Nephron (organoid): ENCODE measurements around the gene CDKN2C.

Source experiments
- H3K27ac Mint-ChIP-seq, 3 experiments: 2 replicates each; pipeline ENCODE4 v1.8.0; 2020; ENCODE audit warnings: mixed read lengths in 3 of 3, mild to moderate bottlenecking in 2 of 3, moderate library complexity in 1 of 3
- H3K27me3 Mint-ChIP-seq: 2 replicates; pipeline ENCODE4 v1.8.0; 2021; ENCODE audit warnings: low read depth, mild to moderate bottlenecking, moderate library complexity, mixed read lengths
- H3K36me3 Mint-ChIP-seq: 2 replicates; pipeline ENCODE4 v1.8.0; 2020; ENCODE audit warnings: low read depth, mixed read lengths
- H3K4me1 Mint-ChIP-seq: 2 replicates; pipeline ENCODE4 v1.8.0; 2020; ENCODE audit warnings: mixed read lengths
- H3K4me3 Mint-ChIP-seq, 3 experiments: 2 replicates each; pipeline ENCODE4 v1.8.0; 2020; ENCODE audit warnings: mild to moderate bottlenecking in 3 of 3, mixed read lengths in 3 of 3, moderate library complexity in 2 of 3
- H3K9me3 Mint-ChIP-seq: 2 replicates; pipeline ENCODE4 v1.8.0; 2020; ENCODE audit warnings: mixed read lengths
- TF ChIP-seq, protein P1 (sequence below), 3 experiments: fragments of 200-600 bp; sonication (generic); IDR thresholded peaks; one replicate each; pipeline ENCODE4 v1.5.0; 2021; ENCODE audit warnings: antibody characterized with exemption in 3 of 3; ENCODE audit not compliant: unreplicated experiment in 3 of 3

Gene CDKN2C

DNA sequence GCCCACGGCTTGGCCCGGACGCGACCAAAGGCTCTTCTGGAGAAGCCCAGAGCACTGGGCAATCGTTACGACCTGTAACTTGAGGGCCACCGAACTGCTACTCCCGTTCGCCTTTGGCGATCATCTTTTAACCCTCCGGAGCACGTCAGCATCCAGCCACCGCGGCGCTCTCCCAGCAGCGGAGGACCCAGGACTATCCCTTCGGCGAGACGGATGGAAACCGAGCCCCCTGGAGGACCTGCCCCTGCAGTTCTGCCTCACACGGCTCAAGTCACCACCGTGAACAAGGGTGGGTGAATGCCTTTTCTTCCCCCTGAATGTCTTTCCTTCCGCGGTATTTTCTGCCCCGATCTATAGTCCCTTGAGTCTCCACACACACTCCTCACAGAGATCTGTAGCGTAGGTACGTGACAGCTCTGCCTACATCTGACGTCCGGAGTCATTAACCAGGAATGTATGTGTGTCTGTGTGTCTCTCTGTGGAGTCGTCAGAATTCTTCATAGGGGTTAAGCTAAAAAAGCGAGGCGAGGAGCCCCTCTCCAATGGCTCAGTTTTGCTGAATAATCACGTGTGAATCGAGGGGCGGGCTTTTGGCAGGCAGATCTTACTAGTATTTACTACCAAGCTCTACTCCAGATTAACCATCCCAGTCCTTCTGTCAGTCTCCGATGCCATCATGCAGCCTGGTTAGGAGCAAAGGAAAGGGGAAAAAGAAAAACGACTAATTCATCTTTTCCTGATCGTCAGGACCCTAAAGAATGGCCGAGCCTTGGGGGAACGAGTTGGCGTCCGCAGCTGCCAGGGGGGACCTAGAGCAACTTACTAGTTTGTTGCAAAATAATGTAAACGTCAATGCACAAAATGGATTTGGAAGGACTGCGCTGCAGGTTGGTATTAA, at the start of gene CDKN2C:
TSS of gene CDKN2C (plus strand) at position 635 of the 898 bp plus-strand sequence. CDS start at position 759, 124 bp downstream.
- Mint-ChIP-seq H3K27ac (peak within 1 kb of the TSS in 1 of 3 experiments; percentile 12), H3K4me1 (peaks cover 14% of the 10 kb centered on the region), H3K9me3 (no peaks in the 10 kb centered on the region), H3K4me3 (peak within 1 kb of the TSS; percentile 88 to 95 (median 93)), H3K27me3 (peaks cover 94% of the 10 kb centered on the region), H3K36me3 (no peaks in the 10 kb centered on the region)
- TF ChIP-seq, protein P1, sequence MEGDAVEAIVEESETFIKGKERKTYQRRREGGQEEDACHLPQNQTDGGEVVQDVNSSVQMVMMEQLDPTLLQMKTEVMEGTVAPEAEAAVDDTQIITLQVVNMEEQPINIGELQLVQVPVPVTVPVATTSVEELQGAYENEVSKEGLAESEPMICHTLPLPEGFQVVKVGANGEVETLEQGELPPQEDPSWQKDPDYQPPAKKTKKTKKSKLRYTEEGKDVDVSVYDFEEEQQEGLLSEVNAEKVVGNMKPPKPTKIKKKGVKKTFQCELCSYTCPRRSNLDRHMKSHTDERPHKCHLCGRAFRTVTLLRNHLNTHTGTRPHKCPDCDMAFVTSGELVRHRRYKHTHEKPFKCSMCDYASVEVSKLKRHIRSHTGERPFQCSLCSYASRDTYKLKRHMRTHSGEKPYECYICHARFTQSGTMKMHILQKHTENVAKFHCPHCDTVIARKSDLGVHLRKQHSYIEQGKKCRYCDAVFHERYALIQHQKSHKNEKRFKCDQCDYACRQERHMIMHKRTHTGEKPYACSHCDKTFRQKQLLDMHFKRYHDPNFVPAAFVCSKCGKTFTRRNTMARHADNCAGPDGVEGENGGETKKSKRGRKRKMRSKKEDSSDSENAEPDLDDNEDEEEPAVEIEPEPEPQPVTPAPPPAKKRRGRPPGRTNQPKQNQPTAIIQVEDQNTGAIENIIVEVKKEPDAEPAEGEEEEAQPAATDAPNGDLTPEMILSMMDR (IDR thresholded peaks at IDR 0.05; ENCODE audit: unreplicated experiment in 3 of 3): peak in 1 of 3 experiments; percentile 10

DNA sequence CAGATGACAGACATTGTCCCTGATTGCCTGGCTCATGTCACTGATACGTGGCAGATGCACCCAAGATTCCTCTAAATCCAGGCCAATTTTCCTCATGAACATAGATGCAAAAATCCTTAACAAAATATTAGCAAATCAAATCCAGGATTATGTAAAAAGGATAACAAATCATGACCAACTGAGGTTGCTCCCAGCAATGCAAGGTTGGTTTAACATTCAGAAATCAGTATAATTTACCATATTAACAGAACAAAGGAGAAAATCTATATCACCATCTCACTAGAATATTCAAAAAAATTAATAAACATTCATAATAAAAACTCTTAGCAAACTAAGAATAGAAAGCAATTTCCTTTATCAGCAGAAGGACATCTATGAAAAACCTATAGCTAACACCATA, 49.6 kb upstream of the CDKN2C start:
- H3K4me1 Mint-ChIP-seq: no peaks in the 10 kb centered on the region
- H3K27me3 Mint-ChIP-seq: no peaks in the 10 kb centered on the region
- H3K27ac Mint-ChIP-seq: no peak overlapping the region
- H3K4me3 Mint-ChIP-seq: no peak overlapping the region
- TF ChIP-seq, protein P1 (IDR thresholded peaks at IDR 0.05; ENCODE audit: unreplicated experiment in 3 of 3): no peak
- peaks cover 48% of the 10 kb centered on the region for H3K9me3 Mint-ChIP-seq
- peaks cover 47% of the 10 kb centered on the region for H3K36me3 Mint-ChIP-seq

DNA sequence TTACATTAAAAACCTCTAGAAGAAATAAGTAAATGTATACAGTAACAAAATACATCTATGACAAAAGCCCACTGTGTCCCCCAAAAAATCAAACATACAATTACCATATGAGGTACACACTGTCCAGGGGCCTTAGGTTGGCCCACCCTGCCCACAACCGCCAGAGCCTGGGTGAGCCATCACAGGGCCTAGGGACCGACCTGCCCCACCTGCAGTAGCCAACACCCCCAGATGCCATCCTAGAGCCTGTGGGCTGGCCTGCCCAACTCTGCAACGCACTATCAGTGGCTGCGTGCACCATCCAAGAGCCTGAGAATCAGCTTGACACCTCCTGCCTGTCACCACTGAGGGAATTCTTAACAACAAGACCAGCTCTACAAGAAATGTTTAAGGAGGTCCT, 49.0 kb upstream of the CDKN2C start:
- no peak overlapping the region for H3K4me3 Mint-ChIP-seq
- TF ChIP-seq, protein P1 (IDR thresholded peaks at IDR 0.05; ENCODE audit: unreplicated experiment in 3 of 3): no peak

DNA sequence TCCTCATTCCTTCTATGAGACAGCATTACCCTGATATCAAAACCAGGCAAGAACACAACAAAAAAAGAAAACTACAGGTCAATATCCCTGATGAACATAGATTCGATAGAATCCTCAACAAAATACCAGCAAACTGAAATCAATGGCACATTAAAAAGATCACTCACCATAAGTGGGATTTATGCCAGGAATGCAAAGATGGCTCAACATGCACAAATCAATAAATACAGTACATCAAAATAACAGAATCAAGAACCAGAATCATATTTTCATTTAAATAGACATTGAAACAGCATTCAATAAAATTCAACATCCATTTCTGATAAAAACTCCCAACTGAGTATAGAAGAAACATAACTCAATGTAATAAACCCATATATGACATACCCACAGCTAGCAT, 46.5 kb upstream of the CDKN2C start:
- TF ChIP-seq, protein P1 (IDR thresholded peaks at IDR 0.05; ENCODE audit: unreplicated experiment in 3 of 3): no peak
- no peak overlapping the region for H3K4me3 Mint-ChIP-seq
- H3K9me3 Mint-ChIP-seq: peaks cover 47% of the 10 kb centered on the region

More for the DNA sequence above, 49.0 kb upstream of the CDKN2C start:
- Mint-ChIP-seq H3K27ac (no peak overlapping the region), H3K36me3 (peaks cover 51% of the 10 kb centered on the region), H3K27me3 (no peaks in the 10 kb centered on the region), H3K4me1 (no peaks in the 10 kb centered on the region), H3K9me3 (peaks cover 51% of the 10 kb centered on the region)

DNA sequence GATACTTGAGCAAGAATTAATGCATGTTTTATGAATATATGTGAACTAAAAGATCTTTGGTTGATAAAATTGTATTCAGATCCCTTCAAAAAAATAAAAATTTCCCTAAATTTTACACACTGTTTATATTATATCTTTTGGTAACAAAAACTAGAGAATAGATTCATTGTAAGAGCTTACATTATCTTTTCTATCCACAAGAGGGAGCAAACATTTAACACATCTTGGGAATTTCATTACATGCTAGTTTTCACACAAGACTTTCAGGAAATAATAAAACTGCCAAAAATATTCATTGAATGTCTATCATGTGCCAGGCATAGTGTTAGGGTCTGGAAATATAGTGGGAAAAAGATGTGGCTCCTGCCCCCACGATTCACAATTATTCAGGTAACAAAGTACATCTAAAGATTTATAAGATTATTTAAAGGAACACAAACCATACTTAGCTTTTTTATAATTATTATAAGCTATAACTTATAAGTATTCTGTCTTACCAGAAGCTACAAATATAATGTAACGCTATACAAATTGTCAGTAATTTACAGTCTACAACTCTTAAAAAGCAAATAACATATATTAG, 40.6 kb upstream of the CDKN2C start:
- Mint-ChIP-seq H3K27ac (no peak overlapping the region), H3K27me3 (no peaks in the 10 kb centered on the region), H3K36me3 (peaks cover 29% of the 10 kb centered on the region), H3K4me1 (no peaks in the 10 kb centered on the region), H3K4me3 (no peak overlapping the region), H3K9me3 (peaks cover 14% of the 10 kb centered on the region)
- TF ChIP-seq, protein P1 (IDR thresholded peaks at IDR 0.05; ENCODE audit: unreplicated experiment in 3 of 3): peak; percentile 33 to 66 (median 45)

More for the DNA sequence above, 46.5 kb upstream of the CDKN2C start:
- Mint-ChIP-seq H3K36me3 (peaks cover 61% of the 10 kb centered on the region), H3K27ac (no peak overlapping the region), H3K4me1 (no peaks in the 10 kb centered on the region), H3K27me3 (no peaks in the 10 kb centered on the region)
